HG03520 (cell line): ENCODE data around the gene BMS1.
A peak's percentile ranks its signal among the peaks of the same experiment; 100 is the strongest.
"Not testable (repeated sequence)": the region's sequence is repeated elsewhere in the genome, so short reads cannot be mapped to it uniquely, and the experiment has no call there.

ENCODE experiments used
- ATAC-seq: cut with Tn5 transposase; IDR thresholded peaks from one replicate; pipeline ENCODE4 v1.9.1; 2021; ENCODE audit warnings: mild to moderate bottlenecking, moderate library complexity; ENCODE audit not compliant: unreplicated experiment

Gene BMS1

GRCh38 chr10:42782446-42783180, at the start of gene BMS1:
Gene BMS1, plus strand, starts transcription at chr10:42782795. Its CDS starts 1,600 bp downstream, at chr10:42784395.
- peak; percentile 96 for ATAC-seq

DNA sequence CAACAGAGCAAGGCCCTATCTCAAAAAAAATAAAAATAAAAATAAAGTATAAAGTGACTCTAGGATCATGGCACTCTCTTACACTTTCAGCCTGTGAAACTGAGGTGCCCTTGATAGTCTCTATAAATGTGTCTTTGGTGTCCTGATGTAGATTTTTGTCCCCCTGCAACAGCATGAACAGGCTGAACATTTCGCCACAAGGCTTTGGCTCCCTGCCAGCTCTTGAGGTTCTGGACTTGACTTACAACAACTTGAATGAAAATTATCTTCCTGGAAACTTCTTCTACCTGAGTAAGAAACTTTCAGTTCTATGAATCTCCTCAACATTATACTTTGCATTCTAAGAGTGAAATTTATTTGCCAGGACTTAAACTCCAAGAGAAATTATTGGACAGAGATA, 48.1 kb upstream of the BMS1 start:
- no peak for ATAC-seq

DNA sequence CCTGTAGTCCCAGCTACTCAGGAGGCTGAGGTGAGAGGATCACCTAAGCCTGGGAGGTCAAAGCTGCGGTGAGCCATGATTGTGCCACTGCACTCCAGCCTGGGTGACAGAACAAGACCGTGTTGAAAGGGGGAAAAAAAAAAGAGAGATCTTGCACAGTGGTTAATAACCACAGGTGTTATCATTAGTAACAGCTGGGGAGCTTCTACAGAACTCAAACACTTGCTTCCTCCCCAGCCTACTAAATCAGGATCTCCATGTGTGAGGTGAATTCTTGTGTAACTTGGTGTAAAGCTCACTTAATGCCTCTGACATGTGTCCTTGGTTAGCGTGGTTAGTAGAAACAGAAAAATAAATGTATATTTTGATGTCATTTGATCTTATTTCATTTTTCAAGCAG, 43.9 kb upstream of the BMS1 start:
- ATAC-seq = no peak

- not testable (repeated sequence) for ATAC-seq
Observed at GRCh38 chr10:42741536-42741935, 41.1 kb upstream of the BMS1 start.

- no peak for ATAC-seq
Observed at GRCh38 chr10:42743697-42744096, 38.9 kb upstream of the BMS1 start.

DNA sequence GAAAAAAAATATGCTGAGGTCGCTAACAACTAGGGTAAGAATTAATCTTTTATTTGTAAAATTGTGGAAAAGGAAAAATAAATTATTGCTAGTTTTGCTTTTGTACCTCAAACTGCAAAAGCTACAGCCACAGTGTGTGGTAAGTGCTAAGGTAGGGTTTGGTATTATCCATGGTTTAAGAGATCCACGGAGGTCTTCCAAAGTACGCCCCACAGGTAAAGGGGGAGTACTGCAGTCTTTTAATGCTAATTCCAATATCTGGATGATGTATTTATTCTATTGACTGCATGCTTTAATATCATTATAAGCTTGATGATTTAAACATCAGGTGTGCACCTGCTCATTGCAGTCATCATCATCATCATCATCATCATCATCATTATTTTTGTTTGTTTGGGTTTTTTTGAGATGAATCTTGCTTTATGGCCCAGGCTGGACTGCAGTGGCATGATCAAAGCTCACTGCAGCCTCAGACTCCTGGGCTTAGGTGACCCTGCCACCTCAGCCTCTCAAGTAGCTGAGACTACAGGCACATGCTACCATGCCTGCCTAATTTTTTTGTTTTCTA, 38.4 kb upstream of the BMS1 start:
- no peak for ATAC-seq

GRCh38 chr10:42753126-42753506, 29.5 kb upstream of the BMS1 start:
- peak; percentile 53 for ATAC-seq

- ATAC-seq = no peak
Observed at GRCh38 chr10:42753507-42754154, 29.0 kb upstream of the BMS1 start.

- ATAC-seq = no peak
Observed at GRCh38 chr10:42754155-42755027, 28.2 kb upstream of the BMS1 start.

- ATAC-seq = no peak
Observed at GRCh38 chr10:42755028-42755451, 27.6 kb upstream of the BMS1 start.

- ATAC-seq = no peak
Observed at GRCh38 chr10:42755556-42756093, 27.0 kb upstream of the BMS1 start.

GRCh38 chr10:42767906-42768305, 14.7 kb upstream of the BMS1 start:
- no peak for ATAC-seq

GRCh38 chr10:42768581-42769152, 13.9 kb upstream of the BMS1 start:
- no peak for ATAC-seq

GRCh38 chr10:42769173-42769572, 13.4 kb upstream of the BMS1 start:
- ATAC-seq = no peak

DNA sequence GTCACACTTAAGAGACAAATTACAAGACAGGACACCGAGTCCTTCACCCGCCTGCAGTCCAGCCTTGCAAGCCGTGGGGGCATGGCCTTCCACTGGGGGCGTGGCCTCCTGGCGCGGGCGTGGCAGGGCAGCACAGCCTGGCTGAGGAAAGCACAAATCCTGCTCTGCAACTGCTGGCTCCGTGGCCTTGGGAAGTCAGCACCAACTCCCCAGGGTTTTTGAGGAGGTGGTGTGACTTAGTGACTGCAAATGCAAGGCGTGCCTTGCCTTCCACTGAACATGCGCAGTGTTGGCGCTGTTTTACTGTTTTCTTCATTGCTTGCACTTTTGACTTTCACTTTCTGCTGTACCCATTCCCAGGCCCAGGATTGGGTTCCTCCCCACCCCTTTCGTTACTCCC, 12.9 kb upstream of the BMS1 start:
- ATAC-seq = no peak

DNA sequence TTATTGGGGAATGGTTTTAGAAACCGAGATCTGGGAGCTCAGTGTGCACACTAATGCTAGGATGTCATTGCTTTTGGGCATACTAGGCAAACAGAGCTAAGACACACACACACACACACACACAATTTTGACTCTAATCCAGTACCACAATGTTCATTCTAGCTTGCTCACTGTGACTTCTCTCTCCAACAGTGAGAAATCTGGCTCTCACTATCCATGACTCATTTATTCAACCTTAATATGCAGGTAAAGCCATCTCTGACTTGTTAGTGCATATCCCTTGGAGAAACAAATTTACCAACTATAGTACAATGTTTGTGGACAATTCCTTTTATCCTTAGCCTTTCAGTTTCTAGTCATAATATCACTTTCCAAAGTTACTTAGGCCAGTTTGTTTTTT, 5.9 kb upstream of the BMS1 start:
- no peak for ATAC-seq

- ATAC-seq = no peak
Observed at GRCh38 chr10:42780456-42780855, 2.1 kb upstream of the BMS1 start.

DNA sequence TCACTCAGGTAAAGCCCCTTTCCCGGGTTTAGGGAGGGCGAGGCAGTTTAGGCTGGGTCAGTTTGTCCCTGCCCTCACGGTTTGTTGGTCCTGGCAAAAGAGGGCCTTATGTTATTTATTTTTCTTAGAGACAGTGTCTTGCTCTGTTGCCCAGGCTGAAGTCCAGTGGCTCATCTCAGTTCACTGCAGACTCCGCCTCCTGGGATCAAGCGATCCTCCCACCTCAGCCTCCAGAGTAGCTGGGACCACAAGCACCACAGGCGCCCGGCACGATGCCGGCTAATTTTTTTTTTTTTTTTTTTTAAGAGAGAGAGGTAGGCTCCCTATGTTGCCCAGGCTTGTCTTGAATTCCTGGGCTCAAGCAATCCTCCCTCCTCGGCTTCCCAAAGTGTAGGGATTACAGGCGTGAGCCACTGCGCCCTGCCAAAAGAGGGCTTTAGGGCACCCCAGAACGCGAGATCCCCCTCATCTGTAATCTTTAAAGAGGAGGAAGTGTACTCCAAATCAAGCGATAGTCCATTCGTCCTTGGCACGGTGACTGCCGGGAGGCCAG, 626 bp upstream of the BMS1 start:
- ATAC-seq = no peak

DNA sequence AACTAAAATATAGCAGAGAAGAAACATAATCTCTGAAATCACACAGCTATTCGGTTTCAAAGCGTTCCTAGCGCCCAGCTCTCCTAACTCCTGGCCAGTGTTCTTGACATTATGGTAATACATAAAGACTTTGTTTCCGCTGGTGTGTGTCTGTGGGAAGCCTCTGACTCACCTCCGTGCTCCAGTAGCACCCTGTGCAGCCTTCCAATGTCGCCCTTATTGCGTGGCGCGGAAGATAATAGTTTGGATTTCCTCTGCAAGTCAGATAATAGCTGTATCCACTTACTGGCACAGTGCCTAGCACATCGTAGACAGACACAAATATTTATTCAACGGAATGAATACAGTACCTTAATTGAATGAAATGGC, 570 bp downstream of the BMS1 start:
- no peak for ATAC-seq

GRCh38 chr10:42785759-42786158, 3.2 kb downstream of the BMS1 start:
- ATAC-seq = no peak
